Dendritic cell treated with granulocyte-macrophage colony-stimulating factor and Interleukin-4, amounts not matched to agents 40 ng/mL and 50 ng/mL, for 4 days (primary cell): Measurements from ENCODE around the gene RBMS3.

ENCODE experiments used
- H3K27ac Mint-ChIP-seq: one replicate; pipeline ENCODE4 v1.8.0; 2022; ENCODE audit warnings: mild to moderate bottlenecking, mixed read lengths
- H3K27me3 Mint-ChIP-seq: one replicate; pipeline ENCODE4 v1.8.0; 2022; ENCODE audit warnings: mild to moderate bottlenecking, mixed read lengths
- H3K36me3 Mint-ChIP-seq: one replicate; pipeline ENCODE4 v1.8.0; 2022; ENCODE audit warnings: low read depth, mixed read lengths
- H3K4me1 Mint-ChIP-seq: one replicate; pipeline ENCODE4 v1.8.0; 2022; ENCODE audit warnings: low read depth, mixed read lengths
- H3K4me3 Mint-ChIP-seq: one replicate; pipeline ENCODE4 v1.8.0; 2022; ENCODE audit warnings: mild to moderate bottlenecking, moderate library complexity, mixed read lengths
- H3K9me3 Mint-ChIP-seq: one replicate; pipeline ENCODE4 v1.8.0; 2022; ENCODE audit warnings: mixed read lengths
- intact Hi-C: fragments of 100-400 bp; cut with micrococcal nuclease; formaldehyde crosslinking; loops from one replicate; pipeline ENCODE4 v1.15.0; 2022

RBMS3 gene

GRCh38 chr3:29741231-29741630, 460.4 kb downstream of the RBMS3 start:
- no peak overlapping the region for H3K4me3 Mint-ChIP-seq
- H3K36me3 Mint-ChIP-seq, result no peaks in the 10 kb centered on the region
- no peaks in the 10 kb centered on the region for H3K9me3 Mint-ChIP-seq
- intact Hi-C loops, result no loop called here
- no peaks in the 10 kb centered on the region for H3K4me1 Mint-ChIP-seq
- no peak overlapping the region for H3K27ac Mint-ChIP-seq
- H3K27me3 Mint-ChIP-seq, result no peaks in the 10 kb centered on the region

DNA sequence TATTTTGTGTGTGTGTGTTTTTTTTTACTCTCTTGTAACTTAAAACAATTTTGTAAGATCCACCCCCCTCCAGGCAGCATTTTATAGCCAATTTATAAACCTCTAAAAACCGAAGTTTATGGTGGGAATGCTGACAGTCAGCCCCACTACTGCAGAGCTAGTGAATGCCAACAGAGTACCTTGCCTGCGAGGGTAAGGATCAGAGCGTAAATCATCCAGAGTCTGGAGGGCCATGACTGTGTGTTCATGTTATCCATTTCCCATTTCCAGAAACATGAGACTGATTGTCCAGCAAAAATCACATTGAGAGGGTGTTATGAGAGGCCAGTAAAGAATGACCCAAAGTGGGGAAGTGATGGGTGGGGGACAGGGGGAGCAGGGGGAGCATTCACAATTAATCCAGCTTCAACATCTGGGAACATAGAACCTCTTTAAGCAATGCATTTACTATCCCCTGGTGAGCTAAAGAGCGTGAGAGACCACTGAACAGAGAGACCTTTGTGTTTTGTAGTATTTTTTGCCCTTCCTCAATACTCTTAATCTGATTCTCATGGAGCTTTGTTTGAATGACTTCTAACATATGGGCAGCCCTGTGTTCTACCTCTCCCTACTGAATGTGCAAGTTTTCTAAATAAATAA, 464.5 kb downstream of the RBMS3 start:
- Mint-ChIP-seq H3K4me3 (no peak overlapping the region), H3K36me3 (no peaks in the 10 kb centered on the region), H3K27me3 (peaks cover 2% of the 10 kb centered on the region), H3K27ac (no peak overlapping the region), H3K4me1 (no peaks in the 10 kb centered on the region), H3K9me3 (no peaks in the 10 kb centered on the region)
- intact Hi-C loops, result no loop called here

DNA sequence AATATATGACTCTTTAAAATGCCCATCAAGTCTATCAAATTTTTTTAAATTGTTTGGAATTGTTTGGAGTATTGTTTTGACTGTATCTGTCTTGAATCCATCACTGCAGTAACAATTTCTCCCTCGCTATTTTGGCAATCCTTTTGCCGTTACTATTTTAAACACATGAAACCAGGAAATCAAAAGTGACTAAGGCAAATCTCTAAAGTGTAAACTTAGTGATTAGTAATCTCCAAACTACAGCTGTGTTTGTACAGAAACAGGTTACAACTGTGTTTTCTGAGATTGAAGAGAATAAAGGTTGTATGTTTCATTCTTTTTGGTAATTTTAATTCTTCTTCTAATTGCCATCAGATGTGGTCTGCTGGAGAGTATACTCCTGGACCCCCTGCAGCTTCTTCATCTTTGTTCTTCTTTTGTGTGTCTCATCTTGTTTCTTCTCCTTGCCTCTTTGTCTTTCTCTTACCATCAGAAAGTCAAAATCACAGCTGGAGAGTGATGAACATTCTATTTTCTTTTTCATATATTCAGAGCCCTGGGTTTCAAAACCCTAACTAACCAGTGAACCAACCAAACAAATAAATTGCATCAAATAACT, 465.4 kb downstream of the RBMS3 start:
- H3K9me3 Mint-ChIP-seq, result no peaks in the 10 kb centered on the region
- no peaks in the 10 kb centered on the region for H3K36me3 Mint-ChIP-seq
- intact Hi-C loops, result no loop called here
- H3K4me1 Mint-ChIP-seq, result no peaks in the 10 kb centered on the region
- no peak overlapping the region for H3K4me3 Mint-ChIP-seq
- peaks cover 2% of the 10 kb centered on the region for H3K27me3 Mint-ChIP-seq
- H3K27ac Mint-ChIP-seq, result no peak overlapping the region

GRCh38 chr3:29747991-29748390, 467.1 kb downstream of the RBMS3 start:
- H3K36me3 Mint-ChIP-seq, result no peaks in the 10 kb centered on the region
- no peak overlapping the region for H3K4me3 Mint-ChIP-seq
- H3K4me1 Mint-ChIP-seq, result no peaks in the 10 kb centered on the region
- no peak overlapping the region for H3K27ac Mint-ChIP-seq
- peaks cover 2% of the 10 kb centered on the region for H3K27me3 Mint-ChIP-seq
- H3K9me3 Mint-ChIP-seq, result no peaks in the 10 kb centered on the region
- intact Hi-C loops, result no loop called here

DNA sequence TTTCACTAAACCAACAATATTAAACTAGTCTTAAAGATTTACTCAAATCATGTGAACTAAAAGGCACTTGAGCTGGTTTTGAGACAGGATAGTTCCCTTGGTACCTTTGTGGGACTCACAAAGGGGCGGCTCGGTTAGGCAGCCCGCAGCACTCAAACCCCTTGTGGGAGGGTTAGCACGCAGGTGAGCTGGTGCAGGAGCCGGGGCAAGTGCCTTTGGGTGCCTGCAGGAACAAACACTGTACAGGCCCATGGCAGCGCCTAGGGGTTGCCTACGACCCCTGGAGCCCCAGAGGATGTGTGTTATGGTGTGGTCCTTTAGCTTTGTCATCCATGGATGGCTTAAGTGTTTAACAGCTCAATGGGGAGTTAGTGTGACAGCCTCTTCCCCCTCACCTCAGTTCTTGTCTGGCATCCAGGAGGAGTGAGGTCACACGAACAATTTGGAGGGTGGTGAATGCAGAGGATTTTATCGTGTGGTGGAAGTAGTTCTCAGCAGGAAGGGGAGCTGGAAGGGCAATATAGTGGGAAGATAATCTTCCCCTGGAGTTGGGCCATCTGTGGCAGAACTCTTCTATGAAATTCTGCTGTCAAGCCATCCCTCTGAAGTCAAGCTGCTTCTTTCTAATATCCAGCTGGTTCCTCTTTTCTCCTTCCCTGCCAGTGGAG, 470.9 kb downstream of the RBMS3 start:
- Mint-ChIP-seq H3K27ac (no peak overlapping the region), H3K4me1 (no peaks in the 10 kb centered on the region), H3K36me3 (no peaks in the 10 kb centered on the region), H3K9me3 (no peaks in the 10 kb centered on the region), H3K27me3 (peaks cover 2% of the 10 kb centered on the region), H3K4me3 (no peak overlapping the region)
- intact Hi-C loops, result no loop called here

- no peak overlapping the region for H3K4me3 Mint-ChIP-seq
- H3K9me3 Mint-ChIP-seq, result no peaks in the 10 kb centered on the region
- peaks cover 6% of the 10 kb centered on the region for H3K4me1 Mint-ChIP-seq
- no peaks in the 10 kb centered on the region for H3K36me3 Mint-ChIP-seq
- no peaks in the 10 kb centered on the region for H3K27me3 Mint-ChIP-seq
- intact Hi-C loops, result no loop called here
- H3K27ac Mint-ChIP-seq, result no peak overlapping the region
These were observed 473.5 kb downstream of the RBMS3 start for GRCh38 chr3:29754346-29754745.

DNA sequence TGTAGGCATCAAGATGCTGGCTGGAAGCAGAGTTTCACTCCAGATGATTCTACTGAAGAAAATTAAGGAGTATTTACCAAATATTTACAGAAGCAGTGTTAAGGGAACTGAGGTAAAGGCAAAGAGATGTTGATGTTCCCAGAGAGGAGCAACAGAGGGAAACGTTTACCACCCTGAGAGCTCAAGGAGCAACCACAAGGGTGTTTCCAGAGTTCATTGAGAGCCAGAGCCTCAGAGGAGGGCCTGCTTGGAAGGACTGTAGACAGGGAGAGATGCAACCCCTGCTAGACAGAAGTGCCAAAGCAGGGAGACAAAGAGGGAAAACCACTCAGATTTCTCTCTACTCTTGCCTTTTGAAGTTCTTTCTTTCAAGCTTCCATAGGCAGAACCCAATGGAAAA, 474.5 kb downstream of the RBMS3 start:
- Mint-ChIP-seq H3K4me3 (no peak overlapping the region), H3K9me3 (no peaks in the 10 kb centered on the region), H3K4me1 (peaks cover 17% of the 10 kb centered on the region), H3K27me3 (no peaks in the 10 kb centered on the region), H3K27ac (no peak overlapping the region), H3K36me3 (no peaks in the 10 kb centered on the region)
- intact Hi-C loops, result no loop called here

DNA sequence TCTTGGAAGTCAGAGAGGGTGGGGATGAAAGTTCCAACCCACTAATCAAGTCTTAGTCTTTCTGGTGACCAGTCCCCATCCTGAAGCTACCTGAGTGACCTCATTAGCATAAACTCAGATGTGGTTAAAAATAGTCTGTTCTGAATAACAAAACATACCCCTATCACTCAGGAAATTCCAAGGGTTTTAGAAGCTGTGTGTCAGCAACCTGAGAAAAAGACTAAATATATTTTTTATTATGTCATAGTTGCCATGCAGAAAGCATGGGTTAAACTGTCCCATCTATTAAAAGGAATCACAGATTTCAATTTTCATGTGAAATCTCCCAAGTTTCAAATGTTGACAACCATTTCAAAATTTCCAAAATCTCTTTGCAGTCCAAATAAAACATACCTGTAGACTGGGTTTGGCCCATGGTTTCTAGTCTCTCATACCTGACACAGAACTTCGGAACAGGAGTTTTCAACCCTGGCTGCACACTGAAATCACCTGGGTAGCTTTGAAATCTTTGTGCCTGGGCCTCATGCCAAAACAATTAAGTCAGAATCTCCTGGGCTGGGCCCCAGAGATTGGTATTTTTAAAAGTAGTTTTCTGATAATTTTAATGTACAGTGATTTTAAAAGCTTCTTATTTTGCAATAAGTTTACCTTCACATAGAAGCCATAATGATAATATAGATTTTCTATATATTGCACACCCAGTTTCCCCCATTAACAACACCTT, 476.3 kb downstream of the RBMS3 start:
- peaks cover 17% of the 10 kb centered on the region for H3K4me1 Mint-ChIP-seq
- intact Hi-C loops, result no loop called here
- no peaks in the 10 kb centered on the region for H3K27me3 Mint-ChIP-seq
- no peaks in the 10 kb centered on the region for H3K36me3 Mint-ChIP-seq
- H3K27ac Mint-ChIP-seq, result no peak overlapping the region
- H3K4me3 Mint-ChIP-seq, result no peak overlapping the region
- no peaks in the 10 kb centered on the region for H3K9me3 Mint-ChIP-seq

DNA sequence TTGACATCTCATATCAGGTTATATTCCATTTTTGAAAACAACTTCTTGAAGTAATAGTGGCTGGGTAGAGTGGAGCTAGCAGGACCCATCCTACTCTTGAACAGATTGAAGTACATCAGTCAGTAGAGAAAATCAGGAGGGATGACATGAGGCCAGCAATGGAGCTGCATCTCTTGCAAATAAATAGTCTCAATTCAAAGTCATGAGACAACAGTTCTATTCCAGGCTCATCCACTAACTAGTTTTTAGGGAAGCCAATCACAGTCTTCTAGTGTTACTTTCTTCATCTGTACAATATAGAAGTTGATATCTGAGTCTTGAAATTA, 477.2 kb downstream of the RBMS3 start:
- H3K27me3 Mint-ChIP-seq, result no peaks in the 10 kb centered on the region
- no peak overlapping the region for H3K27ac Mint-ChIP-seq
- H3K9me3 Mint-ChIP-seq, result no peaks in the 10 kb centered on the region
- H3K36me3 Mint-ChIP-seq, result no peaks in the 10 kb centered on the region
- H3K4me3 Mint-ChIP-seq, result no peak overlapping the region
- peaks cover 17% of the 10 kb centered on the region for H3K4me1 Mint-ChIP-seq
- intact Hi-C loops, result no loop called here

DNA sequence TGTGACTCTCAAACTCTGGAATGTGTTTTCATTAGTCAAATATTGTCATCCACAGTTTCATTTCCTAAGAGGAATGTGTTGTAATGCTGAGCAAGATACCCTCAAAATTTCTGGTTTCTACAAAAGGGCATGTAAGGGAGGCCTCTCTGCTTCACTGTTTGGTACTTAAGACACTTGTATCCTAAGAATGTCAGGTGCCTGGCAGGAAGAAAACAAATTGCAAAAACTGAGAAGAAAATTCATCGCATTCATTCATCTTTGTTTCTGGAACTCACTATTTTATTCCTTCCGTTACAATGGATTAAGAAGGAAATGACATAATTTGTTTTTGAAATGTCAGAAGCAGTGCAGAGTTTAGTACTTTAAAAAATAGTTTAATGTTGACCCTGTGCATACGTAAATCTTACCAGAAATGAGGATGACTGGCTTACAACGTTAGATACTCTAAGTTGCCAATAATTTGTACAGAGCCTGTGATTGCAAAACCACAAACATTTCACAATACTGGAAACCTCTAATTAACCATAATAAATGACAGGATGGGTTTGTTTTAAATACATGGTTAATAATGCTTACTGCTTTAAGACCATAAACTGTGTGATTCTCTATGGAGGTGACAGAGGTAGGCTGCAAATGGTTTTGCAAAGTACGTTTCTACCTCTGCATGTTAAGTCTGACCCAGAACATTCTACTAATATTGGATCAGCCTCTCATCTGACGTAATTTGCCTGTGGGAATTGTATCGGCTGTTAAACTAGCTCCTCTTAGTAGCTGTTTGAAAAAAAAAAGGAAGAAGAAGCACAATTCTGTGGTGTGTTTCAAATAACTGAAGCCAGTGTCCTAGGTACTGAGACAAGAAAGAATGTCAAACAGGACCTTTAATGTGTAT, 477.8 kb downstream of the RBMS3 start:
- peaks cover 18% of the 10 kb centered on the region for H3K4me1 Mint-ChIP-seq
- H3K36me3 Mint-ChIP-seq, result no peaks in the 10 kb centered on the region
- H3K27me3 Mint-ChIP-seq, result no peaks in the 10 kb centered on the region
- H3K9me3 Mint-ChIP-seq, result no peaks in the 10 kb centered on the region
- no peak overlapping the region for H3K4me3 Mint-ChIP-seq
- intact Hi-C loops, result no loop called here
- H3K27ac Mint-ChIP-seq, result no peak overlapping the region

GRCh38 chr3:29759411-29760225, 478.7 kb downstream of the RBMS3 start:
- Mint-ChIP-seq H3K27ac (no peak overlapping the region), H3K4me3 (no peak overlapping the region), H3K4me1 (peaks cover 21% of the 10 kb centered on the region), H3K9me3 (no peaks in the 10 kb centered on the region), H3K27me3 (no peaks in the 10 kb centered on the region), H3K36me3 (no peaks in the 10 kb centered on the region)
- intact Hi-C loops, result no loop called here

DNA sequence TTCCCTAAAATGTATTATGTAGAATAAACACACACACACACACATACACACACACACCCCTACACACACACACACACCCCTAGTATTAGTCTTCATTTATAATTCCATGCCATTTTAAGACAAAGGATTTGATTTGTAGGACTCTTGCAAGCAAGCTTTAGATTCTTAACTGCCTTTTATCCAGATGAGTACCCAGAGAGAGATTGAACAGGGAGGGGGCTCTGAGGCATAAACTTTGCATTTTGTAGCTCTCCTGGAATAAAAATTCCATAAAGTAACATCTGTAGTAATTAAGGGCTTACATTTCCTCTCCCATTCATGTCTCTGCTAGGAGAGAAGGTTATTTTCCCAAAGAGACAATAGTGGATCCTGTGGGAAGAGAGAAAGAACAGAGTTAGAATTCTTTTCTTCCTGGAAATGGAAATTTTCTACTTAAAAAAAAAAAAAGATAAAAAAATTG, 479.4 kb downstream of the RBMS3 start:
- no peaks in the 10 kb centered on the region for H3K36me3 Mint-ChIP-seq
- intact Hi-C loops, result no loop called here
- H3K4me3 Mint-ChIP-seq, result no peak overlapping the region
- no peaks in the 10 kb centered on the region for H3K27me3 Mint-ChIP-seq
- H3K27ac Mint-ChIP-seq, result no peak overlapping the region
- H3K9me3 Mint-ChIP-seq, result no peaks in the 10 kb centered on the region
- H3K4me1 Mint-ChIP-seq, result peaks cover 21% of the 10 kb centered on the region

GRCh38 chr3:29761517-29761916, 480.6 kb downstream of the RBMS3 start:
- no peaks in the 10 kb centered on the region for H3K27me3 Mint-ChIP-seq
- no peaks in the 10 kb centered on the region for H3K9me3 Mint-ChIP-seq
- intact Hi-C loops, result no loop called here
- no peak overlapping the region for H3K4me3 Mint-ChIP-seq
- H3K36me3 Mint-ChIP-seq, result no peaks in the 10 kb centered on the region
- peaks cover 21% of the 10 kb centered on the region for H3K4me1 Mint-ChIP-seq
- no peak overlapping the region for H3K27ac Mint-ChIP-seq
